Measurements from ENCODE around the gene ZNF544.

DNA sequence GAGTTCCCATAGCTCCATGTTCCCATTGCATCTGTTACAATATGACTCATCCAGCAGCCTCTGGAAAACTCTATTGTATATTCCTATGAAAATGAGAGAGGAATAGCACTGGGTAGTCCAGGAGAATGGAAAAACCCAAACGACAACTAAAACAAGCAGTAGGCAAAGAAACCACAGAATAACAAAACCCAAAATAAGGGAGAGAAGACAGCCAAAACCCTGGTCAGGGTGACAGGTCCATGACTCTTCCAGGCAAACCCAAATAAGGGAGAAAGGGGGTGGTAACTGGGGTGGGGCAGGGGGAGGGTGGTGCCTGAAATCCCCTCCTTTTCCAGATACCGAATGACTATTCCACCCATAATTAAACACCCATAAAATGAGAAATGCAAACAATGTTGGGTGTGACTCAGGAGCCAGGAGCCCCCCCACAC is 46.1 kb downstream of the ZNF544 start:
- TF ChIP-seq CTCF (IDR thresholded peaks at IDR 0.05; ENCODE audit: low read length) (no peak), EZH2 (IDR thresholded peaks at IDR 0.05; ENCODE audit: borderline replicate concordance, low read length) (no peak)
